Measurements from ENCODE around the gene OTX1. TPM values are rescaled to one million over a fixed set of nuclear protein-coding genes. Genes with fewer than 3 reads are reported as not detected.

The OTX1 gene
- total and polyA plus RNA-seq, 2 donors (not counting 1 experiment from before 2014, with no cell fraction given), result 0.17 TPM; not detected in 1

GRCh38 chr2:63078852-63079606, 28.4 kb downstream of the OTX1 start:
- Histone ChIP-seq H3K9ac (ENCODE audit: insufficient read depth, low read length) (no peak overlapping the region), H3K4me1 (ENCODE audit: control insufficient read depth, extremely low read depth, insufficient read depth, low read length) (no peaks in the 10 kb centered on the region), H3K27ac (ENCODE audit: insufficient read depth, low read length) (no peak overlapping the region), H3K79me2 (ENCODE audit: control insufficient read depth, insufficient read depth, low read length) (no peaks in the 10 kb centered on the region), H3K9me3 (ENCODE audit: control insufficient read depth, insufficient read depth, low read depth, low read length) (no peaks in the 10 kb centered on the region), H2AFZ (ENCODE audit: low read length) (no peak overlapping the region), H3K27me3 (ENCODE audit: control insufficient read depth, insufficient read depth, low read length) (no peaks in the 10 kb centered on the region), H3K4me2 (ENCODE audit: extremely low read depth, insufficient read depth, low read length) (no peak overlapping the region), H4K20me1 (ENCODE audit: control insufficient read depth, extremely low read depth, insufficient read depth, low read length) (no peaks in the 10 kb centered on the region), H3K4me3 (replicated peaks in 1 of 4; ENCODE audit: control extremely low read depth in 1 of 4, insufficient read depth in 1 of 4, low read depth in 3 of 4, low read length in 4 of 4) (no peak overlapping the region), H3K36me3 (ENCODE audit: control insufficient read depth, insufficient read depth, low read length) (no peaks in the 10 kb centered on the region)
- DNase-seq (ENCODE audit: low read depth in 2 of 2), result no peak
- TF ChIP-seq EZH2 (IDR thresholded peaks at IDR 0.05; ENCODE audit: low read length, missing control alignments), result no peak
- peak; percentile 31 to 39 for TF ChIP-seq CTCF (conservative IDR thresholded peaks at IDR 0.05 in 1 of 2, IDR thresholded peaks at IDR 0.05 in 1 of 2; ENCODE audit: low read depth in 1 of 2, low read length in 2 of 2)

- Histone ChIP-seq H3K79me2 (ENCODE audit: control insufficient read depth, insufficient read depth, low read length) (no peaks in the 10 kb centered on the region), H3K9me3 (ENCODE audit: control insufficient read depth, insufficient read depth, low read depth, low read length) (no peaks in the 10 kb centered on the region), H3K27me3 (ENCODE audit: control insufficient read depth, insufficient read depth, low read length) (no peaks in the 10 kb centered on the region), H3K9ac (ENCODE audit: insufficient read depth, low read length) (no peak overlapping the region), H3K4me2 (ENCODE audit: extremely low read depth, insufficient read depth, low read length) (no peak overlapping the region), H3K4me3 (replicated peaks in 1 of 4; ENCODE audit: control extremely low read depth in 1 of 4, insufficient read depth in 1 of 4, low read depth in 3 of 4, low read length in 4 of 4) (no peak overlapping the region), H3K27ac (ENCODE audit: insufficient read depth, low read length) (no peak overlapping the region), H3K36me3 (ENCODE audit: control insufficient read depth, insufficient read depth, low read length) (no peaks in the 10 kb centered on the region), H3K4me1 (ENCODE audit: control insufficient read depth, extremely low read depth, insufficient read depth, low read length) (no peaks in the 10 kb centered on the region), H2AFZ (ENCODE audit: low read length) (no peak overlapping the region), H4K20me1 (ENCODE audit: control insufficient read depth, extremely low read depth, insufficient read depth, low read length) (no peaks in the 10 kb centered on the region)
- TF ChIP-seq EZH2 (IDR thresholded peaks at IDR 0.05; ENCODE audit: low read length, missing control alignments) (no peak), CTCF (conservative IDR thresholded peaks at IDR 0.05 in 1 of 2, IDR thresholded peaks at IDR 0.05 in 1 of 2; ENCODE audit: low read depth in 1 of 2, low read length in 2 of 2) (no peak)
- no peak for DNase-seq (ENCODE audit: low read depth in 2 of 2)
These were observed 30.8 kb downstream of the OTX1 start for GRCh38 chr2:63081404-63081803.

GRCh38 chr2:63086687-63087086, 36.1 kb downstream of the OTX1 start:
- DNase-seq (ENCODE audit: low read depth in 2 of 2), result no peak
- Histone ChIP-seq H3K9ac (ENCODE audit: insufficient read depth, low read length) (no peak overlapping the region), H2AFZ (ENCODE audit: low read length) (no peak overlapping the region), H3K4me2 (ENCODE audit: extremely low read depth, insufficient read depth, low read length) (no peak overlapping the region), H3K36me3 (ENCODE audit: control insufficient read depth, insufficient read depth, low read length) (no peaks in the 10 kb centered on the region), H4K20me1 (ENCODE audit: control insufficient read depth, extremely low read depth, insufficient read depth, low read length) (no peaks in the 10 kb centered on the region), H3K4me1 (ENCODE audit: control insufficient read depth, extremely low read depth, insufficient read depth, low read length) (no peaks in the 10 kb centered on the region), H3K27ac (ENCODE audit: insufficient read depth, low read length) (no peak overlapping the region), H3K79me2 (ENCODE audit: control insufficient read depth, insufficient read depth, low read length) (no peaks in the 10 kb centered on the region), H3K4me3 (replicated peaks in 1 of 4; ENCODE audit: control extremely low read depth in 1 of 4, insufficient read depth in 1 of 4, low read depth in 3 of 4, low read length in 4 of 4) (no peak overlapping the region), H3K27me3 (ENCODE audit: control insufficient read depth, insufficient read depth, low read length) (no peaks in the 10 kb centered on the region), H3K9me3 (ENCODE audit: control insufficient read depth, insufficient read depth, low read depth, low read length) (no peaks in the 10 kb centered on the region)
- TF ChIP-seq EZH2 (IDR thresholded peaks at IDR 0.05; ENCODE audit: low read length, missing control alignments) (no peak), CTCF (conservative IDR thresholded peaks at IDR 0.05 in 1 of 2, IDR thresholded peaks at IDR 0.05 in 1 of 2; ENCODE audit: low read depth in 1 of 2, low read length in 2 of 2) (no peak)

Data from fibroblast of lung (primary cell).